Naive B cell (primary cell): Measurements from ENCODE around the gene COL8A1. TPM values are rescaled to one million over a fixed set of nuclear protein-coding genes. Genes with fewer than 3 reads are reported as not detected.
A peak's percentile ranks its signal among the peaks of the same experiment; 100 is the strongest.
"Not testable (repeated sequence)": the region's sequence is repeated elsewhere in the genome, so short reads cannot be mapped to it uniquely, and the experiment has no call there.

Experiments used
- ATAC-seq, 2 donors: fragments of 150-1000 bp; cut with Tn5 transposase; 2 replicates each; pipeline ENCODE4 v1.10.0; 2021; ENCODE audit warnings: low read depth in 2 of 2, mild to moderate bottlenecking in 2 of 2, moderate library complexity in 2 of 2
- DNase-seq: peaks from one replicate; pipeline ENCODE4 v3.0.0; 2022
- H3K27ac Mint-ChIP-seq, 6 donors: one replicate each; pipeline ENCODE4 v1.8.0; 2020 to 2022; ENCODE audit warnings: mild to moderate bottlenecking in 6 of 6, mixed read lengths in 6 of 6, moderate library complexity in 5 of 6, inconsistent platforms in 2 of 6
- H3K27me3 Mint-ChIP-seq, 3 donors: one replicate each; pipeline ENCODE4 v1.8.0; 2021 to 2022; ENCODE audit warnings: mixed read lengths in 3 of 3, mild to moderate bottlenecking in 1 of 3
- H3K36me3 Mint-ChIP-seq, 2 donors: one replicate each; pipeline ENCODE4 v1.8.0; 2020 to 2022; ENCODE audit warnings: mixed read lengths in 2 of 2, inconsistent platforms in 1 of 2, mild to moderate bottlenecking in 1 of 2
- H3K4me1 Mint-ChIP-seq, 3 donors: one replicate each; pipeline ENCODE4 v1.8.0; 2020 to 2022; ENCODE audit warnings: mixed read lengths in 3 of 3, inconsistent platforms in 1 of 3, mild to moderate bottlenecking in 1 of 3, moderate library complexity in 1 of 3
- H3K4me3 Mint-ChIP-seq, 8 donors: one replicate each; pipeline ENCODE4 v1.8.0; 2020 to 2022; ENCODE audit warnings: mild to moderate bottlenecking in 8 of 8, mixed read lengths in 8 of 8, moderate library complexity in 8 of 8, inconsistent platforms in 2 of 8
- H3K9me3 Mint-ChIP-seq, 7 donors: one replicate each; pipeline ENCODE4 v1.8.0; 2020 to 2022; ENCODE audit warnings: mixed read lengths in 7 of 7, mild to moderate bottlenecking in 5 of 7, inconsistent platforms in 2 of 7, moderate library complexity in 1 of 7
- polyA plus RNA-seq, 6 donors: library from polyadenylated mRNA; unstranded; fragments of 300-500 nt; fragmentation: Illumina TruSeq; gene quantifications; one replicate each; pipeline ENCODE4 v1.2.3, GENCODE V29; 2021; ENCODE audit warnings: low read depth in 6 of 6

COL8A1 gene
- polyA plus RNA-seq, 6 donors from 2014 or later: not detected

GRCh38 chr3:99829844-99830243 is 191.4 kb downstream of the COL8A1 start:
- Mint-ChIP-seq H3K27me3 (no peaks in the 10 kb centered on the region), H3K4me3 (no peak overlapping the region), H3K36me3 (no peaks in the 10 kb centered on the region), H3K9me3 (no peaks in the 10 kb centered on the region), H3K27ac (no peak overlapping the region), H3K4me1 (peaks cover 0 to 5% (median 0%) of the 10 kb centered on the region in 3 donors)
- ATAC-seq: no peak
- DNase-seq: no peak

DNA sequence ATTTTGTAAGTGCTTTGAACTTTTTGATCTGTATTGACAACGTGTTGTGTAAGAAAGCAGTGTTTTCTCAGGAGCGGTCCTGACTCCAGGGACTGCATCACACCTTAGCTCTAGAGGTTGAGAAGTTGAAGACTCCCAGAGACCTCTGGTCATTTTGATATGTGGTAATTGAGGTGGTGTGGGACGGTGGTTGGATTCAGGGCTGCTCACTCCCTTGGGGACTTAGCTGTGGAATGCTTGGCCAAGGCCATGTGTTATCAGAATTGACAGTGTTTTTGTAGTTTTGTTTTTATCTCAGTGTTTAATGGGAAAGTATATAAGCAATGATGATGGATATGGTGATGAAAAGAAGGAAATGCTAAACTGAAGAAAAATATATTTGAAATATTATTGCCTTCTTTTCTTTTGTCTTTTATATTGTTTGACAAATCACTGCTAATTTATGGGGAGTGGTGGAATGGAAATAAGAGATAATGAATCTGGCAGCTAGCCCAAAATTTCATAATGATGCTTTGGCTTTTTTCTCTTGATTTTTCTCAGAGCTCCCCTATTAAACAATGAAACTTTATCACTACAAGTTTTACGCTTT is 195.3 kb downstream of the COL8A1 start:
- no peak for ATAC-seq
- Mint-ChIP-seq H3K4me1 (no peaks in the 10 kb centered on the region), H3K27ac (peak overlapping the region in 2 of 6 donors; percentile 6 to 18), H3K4me3 (no peak overlapping the region), H3K9me3 (no peaks in the 10 kb centered on the region), H3K36me3 (no peaks in the 10 kb centered on the region), H3K27me3 (no peaks in the 10 kb centered on the region)
- no peak for DNase-seq

GRCh38 chr3:99834211-99834957 is 196.0 kb downstream of the COL8A1 start:
- Mint-ChIP-seq H3K9me3 (no peaks in the 10 kb centered on the region), H3K4me1 (no peaks in the 10 kb centered on the region), H3K27me3 (no peaks in the 10 kb centered on the region), H3K4me3 (no peak overlapping the region), H3K36me3 (no peaks in the 10 kb centered on the region), H3K27ac (peak overlapping the region in 1 of 6 donors; percentile 6)
- DNase-seq: no peak
- no peak for ATAC-seq

DNA sequence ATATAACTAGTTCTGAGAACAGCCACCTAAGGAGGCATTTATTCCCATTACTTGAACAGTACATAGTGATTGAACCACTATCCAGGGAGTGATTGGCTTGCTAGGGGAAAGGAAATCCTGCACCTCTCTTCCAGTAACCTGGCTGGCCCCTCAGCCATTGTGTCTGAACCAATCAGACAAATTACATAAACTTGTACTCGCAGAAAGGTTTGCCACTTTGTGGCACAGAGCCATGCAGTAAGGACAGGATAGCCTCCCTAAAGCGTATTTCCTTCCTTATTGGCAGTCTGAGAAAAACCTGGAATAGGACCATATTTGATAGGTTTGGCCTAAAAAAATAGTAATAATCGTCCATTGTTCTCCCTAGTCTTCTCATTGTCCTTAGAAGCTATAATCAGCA is 198.3 kb downstream of the COL8A1 start:
- Mint-ChIP-seq H3K36me3 (no peaks in the 10 kb centered on the region), H3K27me3 (no peaks in the 10 kb centered on the region), H3K4me3 (no peak overlapping the region), H3K4me1 (no peaks in the 10 kb centered on the region), H3K9me3 (no peaks in the 10 kb centered on the region), H3K27ac (no peak overlapping the region)
- DNase-seq (no peak), ATAC-seq (no peak)

GRCh38 chr3:99837715-99838114 is 199.3 kb downstream of the COL8A1 start:
- Mint-ChIP-seq H3K4me3 (no peak overlapping the region), H3K9me3 (no peaks in the 10 kb centered on the region), H3K27me3 (no peaks in the 10 kb centered on the region), H3K36me3 (no peaks in the 10 kb centered on the region), H3K27ac (no peak overlapping the region), H3K4me1 (no peaks in the 10 kb centered on the region)
- ATAC-seq (no peak), DNase-seq (no peak)

DNA sequence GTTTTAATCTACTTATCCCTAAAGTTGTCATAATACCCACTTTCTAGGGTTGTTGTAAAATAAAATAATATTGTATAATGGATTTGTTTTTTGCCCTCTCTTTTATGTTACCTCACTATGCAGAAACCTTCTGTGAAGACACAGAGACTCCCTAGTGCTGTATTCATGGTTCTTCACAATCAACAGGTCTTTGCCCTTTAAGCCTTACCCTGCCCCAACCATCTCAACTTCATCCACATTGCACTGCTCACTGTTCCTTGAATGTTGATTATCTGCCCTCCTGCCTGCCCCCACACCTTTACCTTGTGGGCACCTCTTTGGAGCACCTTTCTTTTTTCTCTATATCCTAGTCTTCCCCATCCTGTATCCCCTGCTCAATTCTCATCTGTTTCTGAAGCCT is 200.4 kb downstream of the COL8A1 start:
- Mint-ChIP-seq H3K27ac (no peak overlapping the region), H3K9me3 (no peaks in the 10 kb centered on the region), H3K27me3 (no peaks in the 10 kb centered on the region), H3K4me1 (peaks cover 0 to 4% (median 0%) of the 10 kb centered on the region in 3 donors), H3K36me3 (no peaks in the 10 kb centered on the region), H3K4me3 (no peak overlapping the region)
- no peak for DNase-seq
- no peak for ATAC-seq

DNA sequence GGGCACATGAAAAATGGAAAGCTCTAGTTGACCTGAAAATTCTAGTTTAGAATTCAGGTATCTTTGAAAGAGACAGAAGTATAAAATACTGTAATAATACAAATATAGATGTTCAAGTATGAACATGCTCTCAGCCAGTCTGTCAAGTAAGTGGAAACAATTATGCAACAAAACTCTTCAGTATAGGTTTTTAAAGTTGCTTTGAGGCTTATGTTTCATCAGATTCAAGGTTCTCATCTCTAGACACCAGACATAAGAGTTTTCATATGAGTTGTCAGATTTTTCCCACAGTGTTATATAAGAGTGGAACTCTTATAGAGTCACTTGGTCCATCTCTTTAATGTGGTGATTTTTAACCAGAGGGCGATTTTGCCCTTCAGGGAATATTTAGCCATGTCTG is 201.2 kb downstream of the COL8A1 start:
- H3K27ac Mint-ChIP-seq: peak overlapping the region in 2 of 6 donors; percentile 34 to 54
- DNase-seq (no peak), ATAC-seq (no peak)
- no peaks in the 10 kb centered on the region for H3K36me3 Mint-ChIP-seq
- H3K4me1 Mint-ChIP-seq: peaks cover 2 to 5% (median 2%) of the 10 kb centered on the region in 3 donors
- no peak overlapping the region for H3K4me3 Mint-ChIP-seq
- H3K9me3 Mint-ChIP-seq: no peaks in the 10 kb centered on the region
- H3K27me3 Mint-ChIP-seq: no peaks in the 10 kb centered on the region

- not testable (repeated sequence) for H3K27ac Mint-ChIP-seq, ATAC-seq, H3K27me3 Mint-ChIP-seq, H3K4me3 Mint-ChIP-seq, H3K36me3 Mint-ChIP-seq, DNase-seq, H3K9me3 Mint-ChIP-seq
- peaks cover 10 to 20% (median 15%) of the 10 kb centered on the region in 3 donors for H3K4me1 Mint-ChIP-seq
These were observed 203.6 kb downstream of the COL8A1 start for GRCh38 chr3:99841949-99842348.

GRCh38 chr3:99842826-99843589 is 204.6 kb downstream of the COL8A1 start:
- no peaks in the 10 kb centered on the region for H3K36me3 Mint-ChIP-seq
- ATAC-seq (peak in 1 of 2 donors; percentile 54), DNase-seq (peak; percentile 18)
- H3K27me3 Mint-ChIP-seq: no peaks in the 10 kb centered on the region
- H3K4me3 Mint-ChIP-seq: no peak overlapping the region
- H3K9me3 Mint-ChIP-seq: no peaks in the 10 kb centered on the region
- H3K27ac Mint-ChIP-seq: peak overlapping the region in 2 of 6 donors; percentile 4 to 19
- peaks cover 10 to 20% (median 15%) of the 10 kb centered on the region in 3 donors for H3K4me1 Mint-ChIP-seq

DNA sequence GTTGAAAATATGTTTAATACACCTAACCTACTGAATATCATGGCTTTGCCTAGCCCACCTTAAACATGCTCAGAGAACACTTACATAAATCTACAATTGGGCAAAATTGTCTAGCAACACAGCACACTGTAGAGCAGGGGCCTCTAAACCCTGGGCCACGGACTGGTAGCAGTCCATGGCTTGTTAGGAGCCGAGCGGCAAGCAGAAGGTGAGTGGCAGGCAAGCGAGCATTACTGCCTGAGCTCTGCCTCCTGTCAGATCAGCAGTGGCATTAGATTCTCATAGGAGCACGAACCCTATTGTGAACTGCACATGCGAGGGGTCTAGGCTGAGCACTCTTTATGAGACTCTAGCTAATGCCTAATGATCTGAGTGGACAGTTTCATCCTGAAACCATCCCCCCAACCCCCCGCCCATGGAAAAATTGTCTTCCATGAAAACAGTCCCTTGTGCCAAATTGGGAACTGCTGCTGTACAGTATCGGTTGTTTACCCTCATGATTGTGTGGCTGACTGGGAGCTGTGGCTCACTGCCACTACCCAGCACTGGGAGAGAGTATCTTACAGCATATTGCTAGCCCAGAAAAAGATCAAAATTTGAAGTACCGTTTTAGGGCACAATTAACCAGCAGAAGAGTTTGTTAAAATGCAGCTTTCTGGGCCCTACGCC is 205.3 kb downstream of the COL8A1 start:
- DNase-seq: no peak
- Mint-ChIP-seq H3K27ac (peak overlapping the region in 1 of 6 donors; percentile 53), H3K36me3 (no peaks in the 10 kb centered on the region)

DNA sequence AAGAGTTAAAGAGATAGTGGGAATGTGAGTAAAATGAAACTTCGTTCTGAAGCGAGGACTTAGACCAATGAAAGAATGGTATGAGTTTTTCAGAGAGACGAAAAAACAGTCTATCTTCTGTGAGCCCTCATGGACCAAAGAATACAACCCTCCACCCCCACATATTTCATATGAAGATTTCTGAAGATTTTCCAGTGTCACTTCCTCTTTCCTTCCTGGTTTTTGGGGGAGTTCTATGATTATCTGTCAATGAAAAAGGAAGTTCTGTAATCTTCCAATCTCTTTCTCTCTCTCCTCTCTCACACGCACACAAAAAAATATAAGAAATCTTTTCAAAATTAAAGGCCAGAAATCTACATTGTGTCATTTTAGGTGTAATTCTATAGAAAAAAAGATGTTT is 206.9 kb downstream of the COL8A1 start:
- Mint-ChIP-seq H3K27me3 (no peaks in the 10 kb centered on the region), H3K27ac (peak overlapping the region in 3 of 6 donors; percentile 12 to 69 (median 16)), H3K9me3 (no peaks in the 10 kb centered on the region), H3K4me1 (peaks cover 10 to 20% (median 15%) of the 10 kb centered on the region in 3 donors), H3K36me3 (no peaks in the 10 kb centered on the region), H3K4me3 (no peak overlapping the region)
- ATAC-seq (no peak), DNase-seq (no peak)

More for the DNA sequence above, 205.3 kb downstream of the COL8A1 start:
- Mint-ChIP-seq H3K4me1 (peaks cover 10 to 20% (median 15%) of the 10 kb centered on the region in 3 donors), H3K9me3 (no peaks in the 10 kb centered on the region), H3K27me3 (no peaks in the 10 kb centered on the region), H3K4me3 (peak overlapping the region in 1 of 8 donors; percentile 17)
- no peak for ATAC-seq

GRCh38 chr3:99845999-99846398 is 207.6 kb downstream of the COL8A1 start:
- Mint-ChIP-seq H3K36me3 (no peaks in the 10 kb centered on the region), H3K27ac (peak overlapping the region in 3 of 6 donors; percentile 23 to 76 (median 69)), H3K9me3 (no peaks in the 10 kb centered on the region), H3K4me1 (peaks cover 10 to 20% (median 15%) of the 10 kb centered on the region in 3 donors), H3K27me3 (no peaks in the 10 kb centered on the region), H3K4me3 (no peak overlapping the region)
- no peak for DNase-seq
- no peak for ATAC-seq

DNA sequence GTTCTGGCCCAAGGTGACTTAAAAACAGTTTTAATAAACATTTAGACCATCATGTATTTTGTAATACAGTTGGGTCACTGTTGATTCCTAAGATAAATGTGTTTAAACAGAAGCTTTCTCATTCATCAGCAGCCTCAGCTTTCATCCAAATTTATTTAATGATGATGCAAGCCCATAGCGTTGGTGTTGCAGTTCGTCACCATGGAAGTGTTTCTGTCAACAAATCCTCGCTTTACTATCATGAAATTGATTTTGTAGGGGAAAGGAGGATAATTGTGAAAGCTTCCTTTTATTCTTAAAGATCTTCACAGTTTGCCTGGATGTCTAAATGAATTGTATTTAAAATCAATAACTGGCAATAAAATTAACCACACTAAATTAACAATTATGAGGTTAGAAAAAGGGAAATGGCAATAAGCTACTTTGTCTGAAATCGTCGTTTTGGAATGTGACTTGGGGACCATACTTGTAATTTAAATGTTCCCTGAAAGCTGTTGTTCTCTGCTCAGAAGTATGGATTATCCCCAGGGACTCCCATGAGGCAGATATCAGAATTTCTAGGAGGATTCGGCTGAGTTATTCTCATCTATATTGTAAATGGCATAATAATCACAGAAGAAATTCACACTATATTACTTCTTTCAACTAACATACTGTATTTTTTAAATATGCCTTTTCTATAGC is 208.2 kb downstream of the COL8A1 start:
- Mint-ChIP-seq H3K4me3 (no peak overlapping the region), H3K36me3 (no peaks in the 10 kb centered on the region), H3K9me3 (no peaks in the 10 kb centered on the region)

More for the DNA sequence above, 208.2 kb downstream of the COL8A1 start:
- no peaks in the 10 kb centered on the region for H3K27me3 Mint-ChIP-seq
- DNase-seq (no peak), ATAC-seq (no peak)
- peaks cover 10 to 20% (median 16%) of the 10 kb centered on the region in 3 donors for H3K4me1 Mint-ChIP-seq
- peak overlapping the region in 2 of 6 donors; percentile 23 to 49 for H3K27ac Mint-ChIP-seq
